Pancreas (tissue), 10 donors: ENCODE data around the gene ZNF283. TPM values are rescaled to one million over a fixed set of nuclear protein-coding genes. Genes with fewer than 3 reads are reported as not detected.

Source experiments
- ATAC-seq, 4 donors: fragments of 200-7000 bp; cut with Tn5 transposase; one replicate each; pipeline versions ENCODE4 v1.8.0 to v1.9.1; 2020; ENCODE audit warnings: mild to moderate bottlenecking in 4 of 4, moderate library complexity in 4 of 4
- DNase-seq, 6 donors: peaks; one replicate each; pipeline ENCODE4 v3.0.0-alpha.2; 2020
- FAIRE-seq: peaks from 2 replicates; lab custom pipeline; 2012; peaks lifted over from hg19 to GRCh38; lab: Jason Lieb, UNC
- H3K27ac ChIP-seq, 4 donors: fragments of 200-600 bp; sonication (generic); 1 replicate in 3 of 4; 2 replicates in 1 of 4; pipeline versions ENCODE4 v1.5.0 to v1.8.0; 2020
- H3K27me3 ChIP-seq, 4 donors: fragments of 200-600 bp; one replicate each; pipeline ENCODE4 v1.8.0; 2021
- H3K36me3 ChIP-seq, 3 donors: fragments of 200-600 bp; sonication (generic) in 1 of 3; one replicate each; pipeline versions ENCODE4 v1.5.0 to v1.8.0; 2020 to 2021
- H3K4me1 ChIP-seq, 3 donors: fragments of 200-600 bp; one replicate each; pipeline ENCODE4 v1.8.0; 2021
- H3K4me3 ChIP-seq, 4 donors: fragments of 200-600 bp; sonication (generic) in 2 of 4; one replicate each; pipeline versions ENCODE4 v1.5.0 to v1.8.0; 2020 to 2021
- H3K9me3 ChIP-seq, 4 donors: fragments of 200-600 bp; one replicate each; pipeline ENCODE4 v1.8.0; 2021
- WGBS, 2 donors: extraction: QIAGEN DNeasy Blood & Tissue Kit; methylation state at CpG; one replicate each; pipeline ENCODE4 v1.1.7; 2013; 5-methylcytosine and 5-hydroxymethylcytosine counted together
- intact Hi-C, 3 donors: fragments of 100-400 bp; cut with DNase I; formaldehyde crosslinking; loops; one replicate each; pipeline versions ENCODE4 v1.11.1 to v1.14.2; 2022
- polyA plus RNA-seq, 2 donors: library from polyadenylated mRNA; stranded (reverse); fragments of 200-250 nt; gene quantifications; one replicate each; pipeline ENCODE4 v1.2.3, GENCODE V29; 2013
- total RNA-seq, 6 donors: library from RNA; stranded (reverse); fragmentation: NEBNext Ultra II Directional in 4 of 6; extraction: Animal tissue kit (Norgen Biotek cat#: 25700) in 4 of 6; gene quantifications; one replicate each; pipeline versions ENCODE4 v1.2.1 to v1.2.4, GENCODE V29; 2021 to 2023
- TF ChIP-seq, protein P1 (sequence below), 4 donors: fragments of 200-600 bp; sonication (generic) in 3 of 4; IDR thresholded peaks; one replicate each; pipeline versions ENCODE4 v1.5.0 to v1.8.0; 2021; ENCODE audit warnings: antibody characterized with exemption in 4 of 4
- donor health status: healthy with polysubstance abuse.
- donor health status: DM: no; HTN: no; CAD: no; lungs with moderate emphysema.
- donor health status: DM: no; HTN: no; CAD: no.
- donor health status: control.
- donor health status: control.
- donor health status: Bipolar disorder and iron deficiency.
- donor health status: DM: yes; HTN: yes; CAD: no.
- donor health status: DM: no; HTN: no; CAD: no.
- donor health status: DM: no; HTN: no; CAD: no.
- donor health status: DM: yes; HTN: yes; CAD: no.

ZNF283 gene
- total and polyA plus RNA-seq, 8 donors: 1.9 to 7.7 (median 3.6) TPM

DNA sequence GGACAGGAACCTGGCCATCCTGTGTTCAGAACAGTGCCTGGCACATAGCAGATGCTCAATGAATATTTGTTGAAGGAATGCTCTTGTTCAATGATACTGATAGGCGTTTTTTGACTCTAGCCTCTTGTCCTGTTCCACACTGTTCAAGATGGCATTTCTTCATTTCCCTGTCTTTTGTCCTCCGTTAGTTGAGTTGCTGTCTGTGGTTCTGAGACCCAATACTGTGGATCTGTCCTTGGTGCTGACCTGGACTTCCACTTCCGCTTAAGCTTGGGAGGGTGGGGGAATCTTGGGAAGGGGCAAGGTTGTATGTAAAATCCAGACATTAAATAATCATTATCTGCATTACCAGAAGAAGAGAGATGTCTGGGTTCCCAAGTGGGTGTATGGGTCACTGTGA, 38.1 kb upstream of the ZNF283 start:
- 4 to 10% methylated on average over 3 of the region's 3 CpGs for WGBS, 2 donors
- no peaks in the 10 kb centered on the region for H3K27me3 ChIP-seq
- H3K9me3 ChIP-seq: no peaks in the 10 kb centered on the region
- DNase-seq: no peak
- peak in 1 of 4 donors; percentile 40 for ATAC-seq
- H3K27ac ChIP-seq: no peak overlapping the region
- no peaks in the 10 kb centered on the region for H3K36me3 ChIP-seq
- H3K4me1 ChIP-seq: no peaks in the 10 kb centered on the region
- TF ChIP-seq, protein P1, sequence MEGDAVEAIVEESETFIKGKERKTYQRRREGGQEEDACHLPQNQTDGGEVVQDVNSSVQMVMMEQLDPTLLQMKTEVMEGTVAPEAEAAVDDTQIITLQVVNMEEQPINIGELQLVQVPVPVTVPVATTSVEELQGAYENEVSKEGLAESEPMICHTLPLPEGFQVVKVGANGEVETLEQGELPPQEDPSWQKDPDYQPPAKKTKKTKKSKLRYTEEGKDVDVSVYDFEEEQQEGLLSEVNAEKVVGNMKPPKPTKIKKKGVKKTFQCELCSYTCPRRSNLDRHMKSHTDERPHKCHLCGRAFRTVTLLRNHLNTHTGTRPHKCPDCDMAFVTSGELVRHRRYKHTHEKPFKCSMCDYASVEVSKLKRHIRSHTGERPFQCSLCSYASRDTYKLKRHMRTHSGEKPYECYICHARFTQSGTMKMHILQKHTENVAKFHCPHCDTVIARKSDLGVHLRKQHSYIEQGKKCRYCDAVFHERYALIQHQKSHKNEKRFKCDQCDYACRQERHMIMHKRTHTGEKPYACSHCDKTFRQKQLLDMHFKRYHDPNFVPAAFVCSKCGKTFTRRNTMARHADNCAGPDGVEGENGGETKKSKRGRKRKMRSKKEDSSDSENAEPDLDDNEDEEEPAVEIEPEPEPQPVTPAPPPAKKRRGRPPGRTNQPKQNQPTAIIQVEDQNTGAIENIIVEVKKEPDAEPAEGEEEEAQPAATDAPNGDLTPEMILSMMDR (IDR thresholded peaks at IDR 0.05): no peak
- FAIRE-seq: no peak
- intact Hi-C loops: no loop called here
- H3K4me3 ChIP-seq: no peak overlapping the region

DNA sequence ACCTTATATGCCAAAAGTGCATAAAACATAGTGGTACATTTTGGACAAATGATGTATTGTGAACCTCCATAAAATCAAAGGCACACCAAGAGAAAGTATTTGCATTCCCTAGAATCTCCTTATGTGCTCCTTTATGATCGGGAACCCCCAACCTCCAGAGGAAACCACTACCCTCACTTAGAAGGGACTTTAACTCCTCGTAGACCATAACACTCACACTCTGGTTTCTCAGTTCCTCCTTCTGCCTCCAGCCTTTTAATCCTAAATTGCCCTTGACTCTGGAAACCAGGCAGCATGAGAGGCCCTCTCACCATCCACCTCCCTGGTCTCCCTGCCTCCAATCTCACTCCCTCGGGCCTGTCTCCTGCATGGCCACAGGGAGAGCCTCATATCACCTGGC, 36.5 kb upstream of the ZNF283 start:
- TF ChIP-seq, protein P1 (IDR thresholded peaks at IDR 0.05): no peak
- no peaks in the 10 kb centered on the region for H3K9me3 ChIP-seq
- H3K36me3 ChIP-seq: no peaks in the 10 kb centered on the region
- DNase-seq: no peak
- FAIRE-seq: no peak
- no peak overlapping the region for H3K4me3 ChIP-seq
- H3K4me1 ChIP-seq: no peaks in the 10 kb centered on the region
- WGBS, 2 donors: 15 to 24% methylated on average over 3 of the region's 3 CpGs
- no peak overlapping the region for H3K27ac ChIP-seq
- H3K27me3 ChIP-seq: no peaks in the 10 kb centered on the region
- ATAC-seq: no peak
- intact Hi-C loops: no loop called here

DNA sequence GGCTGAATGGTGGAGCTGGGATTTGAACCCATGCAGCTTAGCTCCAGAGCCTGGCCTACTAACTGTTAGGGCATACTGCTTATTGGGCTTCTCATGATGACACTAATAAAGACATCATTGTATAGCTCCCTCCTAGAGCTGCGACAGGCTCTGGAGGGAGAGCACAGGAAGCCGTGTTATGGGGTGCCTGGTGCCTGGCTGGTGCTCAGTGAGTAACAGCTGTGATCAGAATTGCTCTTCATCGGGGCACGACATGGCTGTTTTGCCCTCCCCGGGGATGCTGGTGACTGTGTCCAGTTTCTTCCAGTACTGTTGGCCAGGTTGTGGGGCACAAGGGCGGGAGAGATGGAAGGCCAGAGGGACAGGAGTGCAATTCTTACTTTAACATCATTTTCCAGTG, 30.0 kb upstream of the ZNF283 start:
- DNase-seq (no peak), ATAC-seq (no peak), FAIRE-seq (no peak)
- intact Hi-C loops: no loop called here
- no peaks in the 10 kb centered on the region for H3K27me3 ChIP-seq
- 38 to 71% methylated on average over 6 of the region's 6 CpGs for WGBS, 2 donors
- H3K9me3 ChIP-seq: no peaks in the 10 kb centered on the region
- no peak overlapping the region for H3K4me3 ChIP-seq
- TF ChIP-seq, protein P1 (IDR thresholded peaks at IDR 0.05): no peak
- H3K36me3 ChIP-seq: no peaks in the 10 kb centered on the region
- no peaks in the 10 kb centered on the region for H3K4me1 ChIP-seq
- H3K27ac ChIP-seq: no peak overlapping the region

DNA sequence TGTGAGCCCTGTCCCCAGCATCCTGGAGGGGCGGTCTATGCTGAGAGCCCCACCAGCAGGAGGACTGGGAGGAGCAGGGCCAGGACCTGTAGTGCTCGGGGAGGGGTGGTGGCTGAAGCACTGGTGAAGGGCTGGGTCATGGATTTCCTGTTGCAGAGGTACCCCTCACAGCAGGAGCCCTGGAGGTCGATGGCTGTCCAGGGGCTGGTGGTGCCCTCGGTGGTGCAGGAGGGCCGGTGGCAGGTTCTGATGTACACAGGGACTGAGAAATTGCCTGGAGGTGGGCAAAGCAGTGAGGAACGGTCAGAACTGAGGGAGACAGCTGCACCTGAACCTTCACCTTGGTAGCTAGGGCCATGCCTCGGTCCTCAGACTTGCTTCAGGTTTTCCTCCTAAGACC, 29.6 kb upstream of the ZNF283 start:
- ATAC-seq: no peak
- Histone ChIP-seq H3K27ac (no peak overlapping the region), H3K4me3 (no peak overlapping the region), H3K36me3 (no peaks in the 10 kb centered on the region), H3K4me1 (no peaks in the 10 kb centered on the region), H3K9me3 (no peaks in the 10 kb centered on the region), H3K27me3 (no peaks in the 10 kb centered on the region)
- TF ChIP-seq, protein P1 (IDR thresholded peaks at IDR 0.05): no peak
- intact Hi-C loops: no loop called here
- 73 to 90% methylated on average over 7 of the region's 7 CpGs for WGBS, 2 donors
- no peak for DNase-seq
- FAIRE-seq: no peak

DNA sequence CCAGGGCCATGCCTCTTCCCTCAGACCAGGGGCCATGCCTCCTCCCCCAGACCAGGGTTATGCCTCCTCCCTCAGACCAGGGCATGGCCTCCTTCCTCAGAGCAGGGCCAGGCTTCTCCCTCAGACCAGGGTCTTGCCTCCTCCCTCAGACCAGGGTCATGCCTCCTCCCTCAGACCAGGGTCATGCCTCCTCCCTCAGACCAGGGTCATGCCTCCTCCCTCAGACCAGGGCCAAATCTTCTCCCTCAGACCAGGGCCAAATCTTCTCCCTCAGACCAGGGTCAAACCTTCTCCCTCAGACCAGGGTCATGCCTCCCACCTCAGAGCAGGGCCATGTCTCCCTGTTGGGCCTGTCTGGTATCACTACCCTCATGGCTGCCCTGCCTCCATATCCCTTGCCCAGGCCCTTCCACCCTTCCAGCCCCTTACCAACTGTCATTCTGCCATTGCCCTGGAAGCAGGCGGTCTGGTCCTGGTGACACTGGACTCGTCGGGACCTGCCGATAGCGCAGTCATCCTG, 29.0 kb upstream of the ZNF283 start:
- H3K9me3 ChIP-seq: no peaks in the 10 kb centered on the region
- WGBS, 2 donors: 41 to 45% methylated on average over 5 of the region's 5 CpGs
- H3K4me1 ChIP-seq: no peaks in the 10 kb centered on the region
- no peaks in the 10 kb centered on the region for H3K36me3 ChIP-seq
- TF ChIP-seq, protein P1 (IDR thresholded peaks at IDR 0.05): no peak
- peak overlapping the region in 3 of 4 donors; percentile 36 to 52 (median 44) for H3K4me3 ChIP-seq
- no peaks in the 10 kb centered on the region for H3K27me3 ChIP-seq
- peak in 1 of 4 donors; percentile 5 for ATAC-seq
- no peak overlapping the region for H3K27ac ChIP-seq
- no peak for DNase-seq
- no peak for FAIRE-seq
- intact Hi-C loops: no loop called here
